ENCODE data around the gene RBM4. TPM values are rescaled to one million over a fixed set of nuclear protein-coding genes. Genes with fewer than 3 reads are reported as not detected.

The RBM4 gene
- total and polyA plus RNA-seq, 2 experiments from 2014 or later, result 79.0 to 121 TPM

- Histone ChIP-seq H3K9ac (no peak overlapping the region), H3F3A (ENCODE audit: insufficient read depth) (peaks cover 11% of the 10 kb centered on the region), H3K9me2 (ENCODE audit: insufficient read depth) (no peaks in the 10 kb centered on the region), H3K4me1 (ENCODE audit: insufficient read depth) (peaks cover 9% of the 10 kb centered on the region), H3K36me3 (ENCODE audit: low read depth) (no peaks in the 10 kb centered on the region), H2AFZ (no peak overlapping the region), H3K79me2 (ENCODE audit: insufficient read depth) (peaks cover 12% of the 10 kb centered on the region), H3K27me3 (replicated peaks; ENCODE audit: insufficient read depth) (no peaks in the 10 kb centered on the region), H3K9me3 (ENCODE audit: low read depth) (no peaks in the 10 kb centered on the region), H3K4me3 (no peak overlapping the region), H3K4me2 (ENCODE audit: unreplicated experiment) (no peak overlapping the region), H4K20me1 (ENCODE audit: insufficient read depth) (no peaks in the 10 kb centered on the region), H3K27ac (no peak overlapping the region)
- DNase-seq, result no peak
- in situ Hi-C loops (cut with MboI), result no loop called here
- 89 to 93% methylated on average over 7 of the region's 7 CpGs for WGBS, 2 experiments (ENCODE audit: low coverage in 1 of 2, low lambda C conversion rate in 2 of 2, missing lambda C conversion rate in 2 of 2)
- TF ChIP-seq EZH2phosphoT487 (IDR thresholded peaks at IDR 0.05; ENCODE audit: insufficient read depth, low read depth), result no peak
- no peak for TF ChIP-seq EZH2 (IDR thresholded peaks at IDR 0.05; ENCODE audit: insufficient read depth, poor library complexity, severe bottlenecking)
Observed at GRCh38 chr11:66680966-66681645, 42.6 kb downstream of the RBM4 start.

- no peaks in the 10 kb centered on the region for H4K20me1 ChIP-seq (ENCODE audit: insufficient read depth)
- DNase-seq, result no peak
- H3K79me2 ChIP-seq (ENCODE audit: insufficient read depth), result no peaks in the 10 kb centered on the region
- no peaks in the 10 kb centered on the region for H3K9me2 ChIP-seq (ENCODE audit: insufficient read depth)
- H3K4me1 ChIP-seq (ENCODE audit: insufficient read depth), result no peaks in the 10 kb centered on the region
- 84 to 88% methylated on average over 8 of the region's 8 CpGs for WGBS, 2 experiments (ENCODE audit: low coverage in 1 of 2, low lambda C conversion rate in 2 of 2, missing lambda C conversion rate in 2 of 2)
- TF ChIP-seq EZH2phosphoT487 (IDR thresholded peaks at IDR 0.05; ENCODE audit: insufficient read depth, low read depth), result no peak
- TF ChIP-seq EZH2 (IDR thresholded peaks at IDR 0.05; ENCODE audit: insufficient read depth, poor library complexity, severe bottlenecking), result no peak
- no peak overlapping the region for H2AFZ ChIP-seq
- no peaks in the 10 kb centered on the region for H3K36me3 ChIP-seq (ENCODE audit: low read depth)
- H3K9ac ChIP-seq, result no peak overlapping the region
- no peak overlapping the region for H3K27ac ChIP-seq
- H3K4me2 ChIP-seq (ENCODE audit: unreplicated experiment), result no peak overlapping the region
- H3K27me3 ChIP-seq (replicated peaks; ENCODE audit: insufficient read depth), result no peaks in the 10 kb centered on the region
- H3K4me3 ChIP-seq, result no peak overlapping the region
- in situ Hi-C loops (cut with MboI), result no loop called here
- no peaks in the 10 kb centered on the region for H3K9me3 ChIP-seq (ENCODE audit: low read depth)
- 0 out of 2 replicates have a peak, but pooled peaks cover under 1% of the 10 kb centered on the region for H3F3A ChIP-seq (ENCODE audit: insufficient read depth)
Observed at GRCh38 chr11:66683877-66684276, 45.4 kb downstream of the RBM4 start.

GRCh38 chr11:66684635-66685034 is 46.1 kb downstream of the RBM4 start:
- Histone ChIP-seq H3K9me2 (ENCODE audit: insufficient read depth) (no peaks in the 10 kb centered on the region), H4K20me1 (ENCODE audit: insufficient read depth) (no peaks in the 10 kb centered on the region), H3K9ac (no peak overlapping the region), H3F3A (ENCODE audit: insufficient read depth) (no peaks in the 10 kb centered on the region), H3K4me2 (ENCODE audit: unreplicated experiment) (no peak overlapping the region), H3K27ac (no peak overlapping the region), H3K9me3 (ENCODE audit: low read depth) (no peaks in the 10 kb centered on the region), H3K79me2 (ENCODE audit: insufficient read depth) (no peaks in the 10 kb centered on the region), H3K36me3 (ENCODE audit: low read depth) (no peaks in the 10 kb centered on the region), H2AFZ (no peak overlapping the region), H3K4me1 (ENCODE audit: insufficient read depth) (no peaks in the 10 kb centered on the region), H3K27me3 (replicated peaks; ENCODE audit: insufficient read depth) (no peaks in the 10 kb centered on the region), H3K4me3 (no peak overlapping the region)
- in situ Hi-C loops (cut with MboI), result no loop called here
- 98 to 100% methylated on average over 2 of the region's 2 CpGs for WGBS, 2 experiments (ENCODE audit: low coverage in 1 of 2, low lambda C conversion rate in 2 of 2, missing lambda C conversion rate in 2 of 2)
- DNase-seq, result no peak
- TF ChIP-seq EZH2 (IDR thresholded peaks at IDR 0.05; ENCODE audit: insufficient read depth, poor library complexity, severe bottlenecking), result no peak
- no peak for TF ChIP-seq EZH2phosphoT487 (IDR thresholded peaks at IDR 0.05; ENCODE audit: insufficient read depth, low read depth)

GRCh38 chr11:66685276-66686099 is 47.0 kb downstream of the RBM4 start:
- 75% methylated on average over 24 to 27 of the region's 27 CpGs for WGBS, 2 experiments (ENCODE audit: low coverage in 1 of 2, low lambda C conversion rate in 2 of 2, missing lambda C conversion rate in 2 of 2)
- in situ Hi-C loops (cut with MboI), result no loop called here
- Histone ChIP-seq H3K4me3 (no peak overlapping the region), H3K4me2 (ENCODE audit: unreplicated experiment) (no peak overlapping the region), H3F3A (ENCODE audit: insufficient read depth) (no peaks in the 10 kb centered on the region), H3K9me2 (ENCODE audit: insufficient read depth) (no peaks in the 10 kb centered on the region), H3K27ac (no peak overlapping the region), H4K20me1 (ENCODE audit: insufficient read depth) (no peaks in the 10 kb centered on the region), H3K4me1 (ENCODE audit: insufficient read depth) (no peaks in the 10 kb centered on the region), H3K27me3 (replicated peaks; ENCODE audit: insufficient read depth) (no peaks in the 10 kb centered on the region), H3K79me2 (ENCODE audit: insufficient read depth) (no peaks in the 10 kb centered on the region), H3K9ac (no peak overlapping the region), H3K36me3 (ENCODE audit: low read depth) (no peaks in the 10 kb centered on the region), H2AFZ (no peak overlapping the region), H3K9me3 (ENCODE audit: low read depth) (no peaks in the 10 kb centered on the region)
- no peak for DNase-seq
- TF ChIP-seq EZH2 (IDR thresholded peaks at IDR 0.05; ENCODE audit: insufficient read depth, poor library complexity, severe bottlenecking) (no peak), EZH2phosphoT487 (IDR thresholded peaks at IDR 0.05; ENCODE audit: insufficient read depth, low read depth) (no peak)

All from GM23248 (cell line).